ENCODE data around the gene CHST7. TPM values are rescaled to one million over a fixed set of nuclear protein-coding genes. Genes with fewer than 3 reads are reported as not detected.

CHST7 gene
- total and polyA plus RNA-seq, 12 donors = 1.4 to 24.1 (median 5.3) TPM

- intact Hi-C loops (cut with DNase I) = loop anchor here in 1 of 2 donors (10.0 kb wide), 1 partner anchor 63 kb away; no protein-coding TSS in a partner anchor
- no peak for DNase-seq
- 76 to 93% (median 83%) methylated on average over 7 to 10 of the region's 10 CpGs for WGBS, 4 donors
These were observed 1.9 kb upstream of the CHST7 start for GRCh38 chrX:46571423-46572339.

GRCh38 chrX:46572340-46572936, 1.1 kb upstream of the CHST7 start:
- intact Hi-C loops (cut with DNase I) = loop anchor here in 1 of 2 donors (10.0 kb wide), 1 partner anchor 62 kb away; no protein-coding TSS in a partner anchor
- Histone ChIP-seq H3K27me3 (peaks cover 4% of the 10 kb centered on the region), H3K4me1 (replicated peaks in 1 of 2) (peaks cover 0 to 4% of the 10 kb centered on the region in 2 donors), H3K9me3 (replicated peaks in 1 of 3) (no peaks in the 10 kb centered on the region), H3K4me3 (no peak overlapping the region), H3K36me3 (replicated peaks in 1 of 2) (no peaks in the 10 kb centered on the region), H3K27ac (no peak overlapping the region)
- DNase-seq = no peak
- 71 to 85% (median 75%) methylated on average over 5 of the region's 5 CpGs for WGBS, 4 donors
- TF ChIP-seq POLR2A (IDR thresholded peaks at IDR 0.05) (no peak), CTCF (IDR thresholded peaks at IDR 0.05) (no peak)

More at GRCh38 chrX:46571423-46572339, 1.9 kb upstream of the CHST7 start:
- Histone ChIP-seq H3K4me1 (replicated peaks in 1 of 2) (no peaks in the 10 kb centered on the region), H3K27ac (no peak overlapping the region), H3K4me3 (no peak overlapping the region), H3K9me3 (replicated peaks in 1 of 3) (no peaks in the 10 kb centered on the region), H3K27me3 (peaks cover 4% of the 10 kb centered on the region), H3K36me3 (replicated peaks in 1 of 2) (no peaks in the 10 kb centered on the region)
- TF ChIP-seq CTCF (IDR thresholded peaks at IDR 0.05) = no peak

- H3K4me3 ChIP-seq = peak overlapping the region in 2 of 4 donors; percentile 21 to 47
- DNase-seq = peak; percentile 23 to 76 (median 38)
- TF ChIP-seq CTCF (IDR thresholded peaks at IDR 0.05) (peak in 2 of 6 experiments; percentile 9 to 16), POLR2A (IDR thresholded peaks at IDR 0.05) (no peak)
- peaks cover 0 to 4% of the 10 kb centered on the region in 2 donors for H3K4me1 ChIP-seq (replicated peaks in 1 of 2)
- intact Hi-C loops (cut with DNase I) = loop anchor here in 1 of 2 donors (10.0 kb wide), 1 partner anchor 61 kb away; no protein-coding TSS in a partner anchor
- no peaks in the 10 kb centered on the region for H3K36me3 ChIP-seq (replicated peaks in 1 of 2)
- peak overlapping the region in 3 of 5 donors; percentile 27 to 59 (median 57) for H3K27ac ChIP-seq
- 1 to 72% (median 39%) methylated on average over 31 to 102 of the region's 107 CpGs; no CpG with 5 or more reads in 1 of the 4 donors for WGBS, 4 donors
- no peaks in the 10 kb centered on the region for H3K27me3 ChIP-seq
- no peaks in the 10 kb centered on the region for H3K9me3 ChIP-seq (replicated peaks in 1 of 3)
These were observed 568 bp downstream of the CHST7 start for GRCh38 chrX:46573892-46574773.

Data from adrenal gland (tissue), 12 donors.